Stimulated activated memory B cell treated with anti-CD40 and anti-IgM and Interleukin-4, amounts not matched to agents 10 μg/mL and 1 μg/mL and 100 μg/mL, for 72 hours (primary cell): ENCODE measurements around the gene SH3PXD2A.

ENCODE experiments used
- ATAC-seq: fragments of 150-1000 bp; cut with Tn5 transposase; 2 replicates; pipeline ENCODE4 v1.10.0; 2021
- H3K27ac Mint-ChIP-seq: one replicate; pipeline ENCODE4 v1.8.0; 2022; ENCODE audit warnings: mild to moderate bottlenecking, mixed read lengths
- H3K27me3 Mint-ChIP-seq: one replicate; pipeline ENCODE4 v1.8.0; 2022; ENCODE audit warnings: mixed read lengths
- H3K36me3 Mint-ChIP-seq: one replicate; pipeline ENCODE4 v1.8.0; 2022; ENCODE audit warnings: mixed read lengths
- H3K4me1 Mint-ChIP-seq: one replicate; pipeline ENCODE4 v1.8.0; 2022; ENCODE audit warnings: mixed read lengths
- H3K4me3 Mint-ChIP-seq: one replicate; pipeline ENCODE4 v1.8.0; 2022; ENCODE audit warnings: mild to moderate bottlenecking, moderate library complexity, mixed read lengths
- H3K9me3 Mint-ChIP-seq: one replicate; pipeline ENCODE4 v1.8.0; 2022; ENCODE audit warnings: mixed read lengths

The SH3PXD2A gene

DNA sequence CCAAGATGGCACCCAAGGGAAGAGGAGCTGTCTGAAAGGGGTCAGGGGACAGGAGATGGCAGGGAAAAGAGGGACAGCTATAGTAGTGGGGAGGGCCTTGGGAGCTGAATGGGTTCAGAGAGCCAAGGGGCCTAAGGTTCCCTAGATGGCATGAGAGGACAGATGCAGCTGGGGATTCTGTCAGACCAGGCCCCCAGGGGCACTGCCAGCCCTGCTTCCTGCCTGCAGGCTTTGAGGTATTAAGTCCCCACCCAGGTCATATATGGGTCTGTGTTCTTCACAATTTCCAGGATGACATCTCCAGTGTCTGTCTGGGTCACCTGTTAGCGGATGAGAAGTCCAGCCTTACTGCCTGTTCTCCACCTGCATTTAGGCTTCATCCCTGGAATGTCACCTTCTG lies 305.1 kb downstream of the SH3PXD2A start:
- ATAC-seq: no peak
- Mint-ChIP-seq H3K4me3 (no peak overlapping the region), H3K27me3 (peaks cover 28% of the 10 kb centered on the region), H3K4me1 (peaks cover 20% of the 10 kb centered on the region), H3K27ac (no peak overlapping the region), H3K36me3 (no peaks in the 10 kb centered on the region), H3K9me3 (no peaks in the 10 kb centered on the region)

DNA sequence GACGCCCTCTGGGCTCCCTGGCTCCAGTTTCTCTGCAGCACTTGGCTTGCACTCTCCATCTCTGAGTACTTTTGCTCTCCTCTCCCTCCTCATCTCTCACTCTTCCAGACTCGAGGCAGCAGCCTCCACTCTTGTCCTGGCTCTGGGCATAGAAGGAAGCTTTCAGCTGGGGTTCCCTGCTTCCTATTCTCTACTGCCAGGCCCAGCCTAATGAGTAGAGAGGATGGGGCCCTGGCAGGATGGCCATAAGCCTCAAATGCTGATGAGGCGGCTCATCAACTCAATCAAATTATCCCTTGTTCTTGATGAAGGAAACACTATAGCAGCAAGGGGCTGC lies 306.1 kb downstream of the SH3PXD2A start:
- no peak overlapping the region for H3K4me3 Mint-ChIP-seq
- no peak overlapping the region for H3K27ac Mint-ChIP-seq
- H3K4me1 Mint-ChIP-seq: peaks cover 14% of the 10 kb centered on the region
- no peaks in the 10 kb centered on the region for H3K9me3 Mint-ChIP-seq
- no peaks in the 10 kb centered on the region for H3K36me3 Mint-ChIP-seq
- ATAC-seq: no peak
- H3K27me3 Mint-ChIP-seq: peaks cover 19% of the 10 kb centered on the region

DNA sequence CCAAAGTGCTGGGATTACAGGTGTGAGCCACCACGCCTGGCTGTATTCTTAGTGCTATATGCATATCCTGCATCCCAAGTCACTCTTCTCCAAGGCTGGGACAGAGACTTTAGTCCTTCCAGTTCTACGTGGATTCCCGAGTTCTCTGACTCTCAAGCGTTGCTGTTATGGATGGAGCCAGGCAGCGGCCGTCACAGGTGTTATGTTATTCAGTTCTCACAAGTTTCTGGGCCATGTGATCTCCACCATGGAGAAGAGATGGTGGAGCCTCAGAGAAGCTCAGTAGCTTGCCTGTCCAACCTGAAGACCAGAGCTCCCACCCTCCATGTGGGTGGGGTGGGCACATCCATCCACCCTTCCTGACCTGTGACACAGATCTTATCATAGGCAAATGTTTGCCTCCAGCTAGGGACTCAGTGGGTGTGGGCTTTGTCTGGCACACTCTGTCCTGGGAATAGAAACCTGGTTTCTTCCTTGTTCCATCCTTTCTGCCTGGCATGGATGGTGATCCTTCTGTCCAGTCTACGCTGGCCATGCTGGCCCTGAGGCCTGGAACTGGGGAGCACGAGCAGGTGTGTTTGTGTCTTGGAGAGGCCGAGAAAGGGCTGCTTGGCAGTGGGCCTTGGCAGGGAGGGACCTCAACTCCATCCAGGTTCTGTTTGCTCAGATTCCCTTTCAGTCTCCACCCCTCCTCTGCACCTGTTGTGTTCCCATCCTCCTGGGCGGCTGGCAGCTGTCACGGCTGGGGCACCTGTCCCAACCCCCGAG lies 306.6 kb downstream of the SH3PXD2A start:
- no peak for ATAC-seq
- Mint-ChIP-seq H3K4me1 (peaks cover 15% of the 10 kb centered on the region), H3K27ac (no peak overlapping the region), H3K36me3 (no peaks in the 10 kb centered on the region), H3K4me3 (no peak overlapping the region), H3K9me3 (no peaks in the 10 kb centered on the region), H3K27me3 (peaks cover 14% of the 10 kb centered on the region)

DNA sequence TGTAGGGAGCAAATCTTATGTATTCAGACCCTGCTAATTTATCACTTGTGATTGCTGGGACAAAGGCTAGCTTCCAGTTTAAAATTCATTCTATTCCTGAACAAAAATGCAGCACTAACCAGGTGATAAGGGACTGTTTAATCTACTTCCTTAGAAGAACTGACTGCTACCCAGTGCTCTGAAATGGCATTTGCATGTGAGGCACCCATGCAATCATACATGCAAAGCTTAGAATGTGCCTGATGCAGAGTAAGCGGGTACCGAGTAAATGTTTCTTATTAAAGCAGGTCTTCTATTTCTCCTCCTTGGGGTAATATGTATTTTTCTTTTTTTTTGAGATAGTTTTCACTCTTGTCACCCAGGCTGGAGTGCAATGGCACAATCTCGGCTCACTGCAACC lies 307.4 kb downstream of the SH3PXD2A start:
- ATAC-seq: no peak

DNA sequence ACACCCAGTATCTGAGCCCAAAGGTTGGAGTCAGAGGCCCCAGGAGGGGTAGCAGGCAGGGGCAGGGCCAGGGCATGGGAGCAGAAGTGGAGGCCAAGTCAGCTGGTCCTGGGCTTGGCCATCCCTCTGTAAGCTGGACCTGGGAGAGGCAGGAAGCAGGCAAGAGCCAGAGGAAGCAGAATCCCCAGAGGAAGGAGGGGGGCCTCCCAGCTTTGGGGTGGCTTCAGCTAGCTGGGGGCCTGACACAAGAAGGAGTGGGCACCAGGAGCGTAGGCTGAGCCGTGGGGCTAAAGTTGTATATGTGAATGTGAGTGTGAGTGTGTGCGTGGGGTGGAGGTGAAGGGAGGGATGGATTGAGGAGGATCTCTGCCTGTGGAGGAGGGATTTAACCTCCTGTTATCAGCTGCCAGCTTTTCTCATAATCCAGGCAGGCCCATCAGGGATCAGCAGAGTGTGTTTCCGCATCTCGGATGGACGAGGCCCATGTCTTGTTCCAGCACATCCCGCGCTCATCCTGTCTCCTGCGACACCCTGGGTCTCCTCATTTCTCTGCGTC lies 307.9 kb downstream of the SH3PXD2A start:
- ATAC-seq: no peak
- Mint-ChIP-seq H3K9me3 (no peaks in the 10 kb centered on the region), H3K4me1 (peaks cover 28% of the 10 kb centered on the region), H3K27ac (no peak overlapping the region), H3K4me3 (no peak overlapping the region), H3K36me3 (no peaks in the 10 kb centered on the region), H3K27me3 (peaks cover 5% of the 10 kb centered on the region)

More for the DNA sequence above, 307.4 kb downstream of the SH3PXD2A start:
- no peaks in the 10 kb centered on the region for H3K36me3 Mint-ChIP-seq
- no peak overlapping the region for H3K27ac Mint-ChIP-seq
- no peak overlapping the region for H3K4me3 Mint-ChIP-seq
- H3K9me3 Mint-ChIP-seq: no peaks in the 10 kb centered on the region
- peaks cover 23% of the 10 kb centered on the region for H3K4me1 Mint-ChIP-seq
- peaks cover 10% of the 10 kb centered on the region for H3K27me3 Mint-ChIP-seq

DNA sequence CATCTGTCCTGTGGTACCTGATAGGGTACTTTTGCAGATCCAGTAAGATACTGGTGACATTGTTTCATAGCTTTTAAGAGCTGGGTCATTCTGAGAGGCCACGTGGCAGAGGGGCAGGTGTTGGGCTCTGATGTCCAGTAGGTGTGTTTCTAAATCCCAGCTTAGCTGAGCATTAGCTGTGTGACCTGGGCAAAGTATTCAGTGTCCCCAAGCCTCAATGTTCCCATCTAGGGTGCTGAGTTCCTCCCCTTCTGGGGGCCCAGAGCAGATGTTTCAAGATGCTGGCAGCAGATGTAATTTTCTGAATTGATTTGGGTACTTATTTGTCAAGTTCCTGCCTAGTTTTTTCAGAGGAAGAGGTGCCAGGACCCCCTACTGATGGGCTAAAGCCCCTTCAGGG lies 309.0 kb downstream of the SH3PXD2A start:
- no peaks in the 10 kb centered on the region for H3K9me3 Mint-ChIP-seq
- H3K4me1 Mint-ChIP-seq: peaks cover 29% of the 10 kb centered on the region
- H3K4me3 Mint-ChIP-seq: no peak overlapping the region
- no peak for ATAC-seq
- H3K27ac Mint-ChIP-seq: no peak overlapping the region
- H3K27me3 Mint-ChIP-seq: peaks cover 1% of the 10 kb centered on the region
- H3K36me3 Mint-ChIP-seq: no peaks in the 10 kb centered on the region

DNA sequence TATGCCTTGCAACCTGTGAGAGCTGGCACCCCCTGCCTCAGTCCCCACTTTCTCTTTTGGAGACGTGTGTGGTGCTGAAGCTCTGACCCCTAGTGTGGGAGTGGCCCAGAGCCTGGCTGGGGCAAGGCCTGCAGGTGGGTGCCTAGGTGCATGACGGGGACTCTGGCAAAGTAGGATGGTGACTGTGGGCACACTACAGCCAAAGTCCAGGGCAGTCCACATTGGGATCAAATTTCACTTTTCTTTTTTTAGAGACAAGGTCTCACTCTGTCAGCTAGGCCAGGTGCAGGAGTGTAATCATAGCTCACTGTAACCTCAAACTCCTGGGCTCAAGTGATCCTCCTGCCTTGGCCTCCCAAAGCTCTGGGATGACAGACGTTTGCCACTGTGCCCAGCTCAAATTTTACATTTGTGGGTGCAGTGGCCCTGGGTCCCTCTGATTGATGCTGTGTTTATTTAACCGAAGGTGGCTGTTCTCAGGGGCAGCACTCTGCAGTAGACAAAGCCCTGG lies 309.6 kb downstream of the SH3PXD2A start:
- Mint-ChIP-seq H3K4me3 (no peak overlapping the region), H3K27ac (no peak overlapping the region), H3K4me1 (peaks cover 29% of the 10 kb centered on the region), H3K36me3 (no peaks in the 10 kb centered on the region), H3K27me3 (peaks cover 7% of the 10 kb centered on the region), H3K9me3 (no peaks in the 10 kb centered on the region)
- ATAC-seq: no peak

DNA sequence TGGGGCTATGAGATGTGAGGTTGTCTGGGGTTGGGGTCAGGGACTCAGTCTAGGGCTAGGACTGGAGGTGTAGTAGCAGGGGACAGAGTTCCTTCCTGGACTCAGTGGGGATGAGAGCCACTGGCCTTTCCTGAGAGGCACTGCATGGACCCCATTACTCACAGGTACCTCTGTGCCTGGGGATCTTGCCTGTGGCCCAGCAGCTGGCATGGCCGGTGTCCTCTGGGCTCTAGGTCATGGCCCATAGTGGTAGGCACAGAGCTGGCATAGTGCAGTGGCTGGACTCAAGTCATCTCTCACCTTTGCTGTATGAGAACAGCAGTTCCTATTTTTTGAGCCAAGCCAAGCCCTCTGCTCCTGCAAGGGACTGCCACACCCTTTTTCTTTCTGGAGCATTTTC lies 310.0 kb downstream of the SH3PXD2A start:
- peaks cover 11% of the 10 kb centered on the region for H3K27me3 Mint-ChIP-seq
- H3K4me1 Mint-ChIP-seq: peaks cover 29% of the 10 kb centered on the region
- no peak for ATAC-seq
- no peaks in the 10 kb centered on the region for H3K9me3 Mint-ChIP-seq
- H3K36me3 Mint-ChIP-seq: no peaks in the 10 kb centered on the region
- H3K27ac Mint-ChIP-seq: no peak overlapping the region
- H3K4me3 Mint-ChIP-seq: no peak overlapping the region

DNA sequence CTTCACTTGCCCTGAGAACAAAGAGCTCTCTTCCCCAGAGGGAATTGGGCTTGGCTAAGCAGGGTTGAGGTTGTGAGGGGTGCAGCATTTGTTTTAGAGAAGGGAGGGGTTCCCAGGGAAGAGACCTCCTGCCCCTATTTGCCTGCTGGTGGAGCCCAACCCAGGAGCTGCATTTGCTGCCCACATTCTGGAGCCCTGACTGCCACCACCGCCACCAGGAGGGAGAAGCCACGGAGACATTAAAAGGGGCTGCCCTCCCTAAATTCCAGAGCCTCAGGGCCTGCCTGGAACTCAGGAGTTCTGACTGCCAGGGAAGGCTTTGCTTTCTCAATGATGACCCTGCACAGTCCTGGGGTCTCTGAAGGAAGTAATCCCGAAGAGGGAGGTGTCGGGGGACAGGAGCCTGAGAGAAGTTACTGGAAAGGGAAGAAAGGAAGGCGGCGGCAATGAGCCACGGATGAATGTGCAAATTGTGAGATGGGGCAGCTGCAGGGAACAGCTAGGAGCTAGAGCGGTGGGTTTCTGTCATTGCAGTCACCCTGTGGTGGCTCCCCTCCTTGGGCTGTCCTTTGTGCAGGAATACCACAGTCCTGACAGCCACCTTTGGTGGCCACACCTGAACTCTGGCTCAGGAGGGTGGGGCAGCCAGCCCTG lies 310.6 kb downstream of the SH3PXD2A start:
- H3K9me3 Mint-ChIP-seq: no peaks in the 10 kb centered on the region
- H3K4me1 Mint-ChIP-seq: peaks cover 29% of the 10 kb centered on the region
- ATAC-seq: no peak
- H3K4me3 Mint-ChIP-seq: no peak overlapping the region
- peaks cover 17% of the 10 kb centered on the region for H3K27me3 Mint-ChIP-seq
- no peaks in the 10 kb centered on the region for H3K36me3 Mint-ChIP-seq
- H3K27ac Mint-ChIP-seq: no peak overlapping the region
